Panc1 (cell line): ENCODE measurements around the gene HNF1A. TPM values are rescaled to one million over a fixed set of nuclear protein-coding genes. Genes with fewer than 3 reads are reported as not detected.

Source experiments
- ATAC-seq: fragments of 200-7000 bp; cut with Tn5 transposase; 2 replicates; pipeline ENCODE4 v1.9.1; 2020; ENCODE audit warnings: mild to moderate bottlenecking, moderate library complexity
- BruUV-seq: library from RNA; stranded (reverse); fragments of 400-500 nt; replicated peaks from 2 replicates; lab custom pipeline; 2021; lab: Mats Ljungman, UMichigan
- CTCF ChIA-PET: fragments of 300-600 bp; sonication (Branson Sonifier 250); formaldehyde crosslinking; loops from one replicate; lab custom pipeline; 2022; ENCODE audit warnings: antibody characterized with exemption; lab: Charles Lee
- POLR2A ChIA-PET: fragments of 300-600 bp; sonication (Branson Sonifier 250); formaldehyde crosslinking; loops from one replicate; lab custom pipeline; 2022; ENCODE audit warnings: antibody characterized with exemption; lab: Charles Lee
- DNase-seq: peaks from one replicate; pipeline ENCODE4 v3.0.0-alpha.2; 2010; ENCODE audit warnings: low read depth, low spot score
- H3K27ac ChIP-seq: 2 replicates; pipeline ENCODE4 v1.5.1; 2011; ENCODE audit warnings: mild to moderate bottlenecking, low read length, inconsistent platforms
- H3K27me3 ChIP-seq: fragments of 200-500 bp; sonication (Bioruptor generic); 2 replicates; pipeline ENCODE4 v1.6.0; 2014; ENCODE audit warnings: low read length, inconsistent platforms; ENCODE audit not compliant: control insufficient read depth, insufficient read depth
- H3K36me3 ChIP-seq: fragments of 200-500 bp; sonication (Bioruptor generic); 2 replicates; pipeline ENCODE4 v1.5.1; 2014; ENCODE audit warnings: inconsistent platforms, mild to moderate bottlenecking, low read length, moderate library complexity; ENCODE audit not compliant: control insufficient read depth, insufficient read depth
- H3K4me1 ChIP-seq: 2 replicates; pipeline ENCODE4 v1.5.1; 2011; ENCODE audit warnings: inconsistent platforms, mild to moderate bottlenecking, low read length, moderate library complexity; ENCODE audit not compliant: control insufficient read depth, insufficient read depth
- H3K4me3 ChIP-seq, 2 experiments: 2 replicates each; pipeline ENCODE4 v1.5.1; 2011 to 2012; ENCODE audit warnings: low read depth in 2 of 2, low read length in 2 of 2, mild to moderate bottlenecking in 2 of 2, inconsistent platforms in 1 of 2, moderate library complexity in 1 of 2
- H3K9me3 ChIP-seq: fragments of 200-500 bp; sonication (Bioruptor generic); 2 replicates; pipeline ENCODE4 v1.5.1; 2014; ENCODE audit warnings: low read depth, mild to moderate bottlenecking, inconsistent platforms, low read length, moderate library complexity; ENCODE audit not compliant: control insufficient read depth, insufficient read depth
- POLR2AphosphoS5 ChIP-seq: IDR thresholded peaks from 2 replicates; pipeline ENCODE4 v1.6.1; 2012; ENCODE audit warnings: mild to moderate bottlenecking, low read depth, low read length, moderate library complexity
- REST ChIP-seq, 2 experiments: IDR thresholded peaks; 2 replicates each; pipeline ENCODE4 v1.6.1; 2011 to 2012; ENCODE audit warnings: low read depth in 2 of 2, control low read depth in 1 of 2, low read length in 1 of 2, mild to moderate bottlenecking in 1 of 2, moderate library complexity in 1 of 2; ENCODE audit not compliant: insufficient read depth in 1 of 2
- SIN3A ChIP-seq: IDR thresholded peaks from 2 replicates; pipeline ENCODE4 v1.6.1; 2012; ENCODE audit warnings: low read depth, mild to moderate bottlenecking, low read length, moderate library complexity, borderline replicate concordance; ENCODE audit not compliant: insufficient read depth
- TCF7L2 ChIP-seq: IDR thresholded peaks from 2 replicates; pipeline ENCODE4 v1.6.1; 2011; ENCODE audit warnings: mild to moderate bottlenecking, low read depth, low read length, inconsistent platforms
- in situ Hi-C: cut with HindIII; loops from 2 replicates; pipeline ENCODE4 v1.10.0; 2016; ENCODE audit warnings: low sequenced_read_pairs, low pct_unique_long_range_greater_than_20kb
- intact Hi-C: fragments of 100-400 bp; cut with micrococcal nuclease; formaldehyde crosslinking; loops from one replicate; pipeline ENCODE4 v1.10.0; 2022; ENCODE audit not compliant: unreplicated experiment
- total RNA-seq: library from RNA; stranded (reverse); gene quantifications from one replicate; pipeline ENCODE4 v1.2.1, GENCODE V29; 2021; ENCODE audit not compliant: unreplicated experiment
- TF ChIP-seq, protein P1 (sequence below): fragments of 450-650 bp; IDR thresholded peaks from 2 replicates; pipeline ENCODE4 v1.5.1; 2017; ENCODE audit warnings: mild to moderate bottlenecking

The HNF1A gene
- total RNA-seq, 1 experiment from 2014 or later: 0.26 TPM

DNA sequence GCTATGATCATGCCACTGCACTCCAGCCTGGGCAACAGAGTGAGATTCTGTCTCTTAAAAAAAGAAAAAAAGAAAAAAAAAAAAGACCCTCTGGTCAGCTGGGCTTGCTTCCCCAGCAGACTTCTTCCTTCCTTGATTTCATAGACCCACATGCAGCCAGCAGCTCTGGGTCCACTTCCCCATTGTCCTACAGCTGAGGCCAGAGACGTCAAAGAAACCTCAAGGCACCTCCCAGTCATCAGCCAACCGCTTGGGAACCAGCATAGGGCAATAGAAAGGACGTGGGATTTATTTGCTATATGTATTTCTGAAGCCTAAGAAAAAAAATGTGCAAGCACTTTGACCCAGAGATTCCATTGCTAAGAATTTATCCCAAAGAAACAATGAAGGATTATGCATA, 38.8 kb upstream of the HNF1A start:
- Histone ChIP-seq H3K27ac (no peak overlapping the region), H3K27me3 (no peaks in the 10 kb centered on the region), H3K4me3 (no peak overlapping the region), H3K4me1 (no peaks in the 10 kb centered on the region), H3K9me3 (no peaks in the 10 kb centered on the region), H3K36me3 (no peaks in the 10 kb centered on the region)
- in situ Hi-C loops (no loop called here), intact Hi-C loops (no loop called here)
- CTCF ChIA-PET: interaction anchor here (0.6 kb wide), 2 partner anchors 169 to 192 kb away, joined by 3 to 6 read pairs; no protein-coding TSS in a partner anchor
- ATAC-seq: no peak
- BruUV-seq: no TSS peak
- no peak for TF ChIP-seq TCF7L2
- no peak for TF ChIP-seq SIN3A
- TF ChIP-seq POLR2AphosphoS5: no peak
- TF ChIP-seq, protein P1, sequence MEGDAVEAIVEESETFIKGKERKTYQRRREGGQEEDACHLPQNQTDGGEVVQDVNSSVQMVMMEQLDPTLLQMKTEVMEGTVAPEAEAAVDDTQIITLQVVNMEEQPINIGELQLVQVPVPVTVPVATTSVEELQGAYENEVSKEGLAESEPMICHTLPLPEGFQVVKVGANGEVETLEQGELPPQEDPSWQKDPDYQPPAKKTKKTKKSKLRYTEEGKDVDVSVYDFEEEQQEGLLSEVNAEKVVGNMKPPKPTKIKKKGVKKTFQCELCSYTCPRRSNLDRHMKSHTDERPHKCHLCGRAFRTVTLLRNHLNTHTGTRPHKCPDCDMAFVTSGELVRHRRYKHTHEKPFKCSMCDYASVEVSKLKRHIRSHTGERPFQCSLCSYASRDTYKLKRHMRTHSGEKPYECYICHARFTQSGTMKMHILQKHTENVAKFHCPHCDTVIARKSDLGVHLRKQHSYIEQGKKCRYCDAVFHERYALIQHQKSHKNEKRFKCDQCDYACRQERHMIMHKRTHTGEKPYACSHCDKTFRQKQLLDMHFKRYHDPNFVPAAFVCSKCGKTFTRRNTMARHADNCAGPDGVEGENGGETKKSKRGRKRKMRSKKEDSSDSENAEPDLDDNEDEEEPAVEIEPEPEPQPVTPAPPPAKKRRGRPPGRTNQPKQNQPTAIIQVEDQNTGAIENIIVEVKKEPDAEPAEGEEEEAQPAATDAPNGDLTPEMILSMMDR: no peak
- no peak for TF ChIP-seq REST (IDR thresholded peaks at IDR 0.05; ENCODE audit: insufficient read depth in 1 of 2, low read depth in 2 of 2, low read length in 1 of 2)
- no peak for DNase-seq
- POLR2A ChIA-PET: no interaction called here

GRCh38 chr12:120940006-120940405, 38.3 kb upstream of the HNF1A start:
- ChIA-PET POLR2A (no interaction called here), CTCF (interaction anchor here (0.6 to 0.7 kb wide), 2 partner anchors 169 to 404 kb away, joined by 6 to 7 read pairs; no protein-coding TSS in a partner anchor)
- Histone ChIP-seq H3K27ac (no peak overlapping the region), H3K36me3 (no peaks in the 10 kb centered on the region), H3K27me3 (no peaks in the 10 kb centered on the region), H3K9me3 (no peaks in the 10 kb centered on the region), H3K4me3 (no peak overlapping the region), H3K4me1 (no peaks in the 10 kb centered on the region)
- BruUV-seq: no TSS peak
- no peak for ATAC-seq
- intact Hi-C loops (no loop called here), in situ Hi-C loops (no loop called here)
- no peak for DNase-seq
- TF ChIP-seq, protein P1: no peak
- TF ChIP-seq POLR2AphosphoS5 (no peak), SIN3A (no peak), TCF7L2 (no peak), REST (IDR thresholded peaks at IDR 0.05; ENCODE audit: insufficient read depth in 1 of 2, low read depth in 2 of 2, low read length in 1 of 2) (no peak)
